Fibroblast of the aortic adventitia (primary cell): ENCODE measurements around the gene TMBIM4. TPM values are rescaled to one million over a fixed set of nuclear protein-coding genes. Genes with fewer than 3 reads are reported as not detected.

Experiments
- DNase-seq: peaks from one replicate; pipeline ENCODE4 v3.0.0-alpha.2; 2010; ENCODE audit warnings: low read depth
- H3K4me3 ChIP-seq: 2 replicates; pipeline ENCODE4 v1.5.1; 2011; ENCODE audit warnings: low read depth, mild to moderate bottlenecking, control low read depth, low read length, moderate library complexity
- CTCF ChIP-seq: IDR thresholded peaks from 2 replicates; pipeline ENCODE4 v1.5.1; 2011; ENCODE audit warnings: mild to moderate bottlenecking, low read length, control low read depth, inconsistent platforms; ENCODE audit not compliant: insufficient read depth
- total RNA-seq: library from RNA; depleted of rRNA; stranded (reverse); fragments of >200 nt; gene quantifications from 2 replicates; pipeline ENCODE4 v1.2.3, GENCODE V29; 2012; ENCODE audit warnings: low replicate concordance

Gene TMBIM4
- total RNA-seq, 1 donor: 220 TPM

DNA sequence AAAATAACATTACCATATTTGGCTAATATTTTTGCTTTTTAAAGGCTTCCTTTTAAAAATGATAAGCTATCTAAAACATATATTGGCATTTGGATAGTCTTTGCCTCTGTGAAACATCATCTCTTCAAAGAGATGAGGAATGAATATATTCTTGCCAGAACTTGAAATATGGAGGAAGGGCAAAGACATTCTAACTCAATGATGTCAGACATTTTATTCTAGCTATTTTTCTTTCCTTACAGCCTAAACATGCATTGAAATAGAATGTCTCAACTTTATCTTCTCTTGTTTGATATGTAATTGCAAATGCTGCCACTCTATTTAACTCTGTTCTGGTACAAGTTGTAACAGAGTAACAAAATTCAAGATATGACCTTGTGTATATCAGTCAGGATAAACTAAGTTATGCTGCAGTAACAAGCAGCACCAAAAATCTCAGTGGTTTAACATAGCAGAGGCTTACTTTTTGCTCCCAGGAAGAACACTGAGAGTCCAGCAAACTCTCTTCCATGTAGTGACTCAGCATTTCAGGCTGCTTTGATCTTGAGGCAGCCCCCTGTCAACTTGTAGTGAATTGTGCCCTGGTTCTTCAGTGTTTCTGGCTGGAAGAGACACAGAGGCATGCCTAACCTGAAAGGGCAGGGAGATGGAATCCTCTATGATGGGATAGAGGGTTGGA, 30.2 kb upstream of the TMBIM4 start:
- H3K4me3 ChIP-seq: no peak overlapping the region
- no peak for TF ChIP-seq CTCF
- DNase-seq: peak; percentile 17

GRCh38 chr12:66199141-66199540, 29.3 kb upstream of the TMBIM4 start:
- no peak overlapping the region for H3K4me3 ChIP-seq
- DNase-seq: no peak
- TF ChIP-seq CTCF: no peak

- TF ChIP-seq CTCF: no peak
- H3K4me3 ChIP-seq: no peak overlapping the region
- DNase-seq: peak; percentile 32
These were observed 27.7 kb upstream of the TMBIM4 start for GRCh38 chr12:66197495-66197921.

GRCh38 chr12:66196806-66197205, 27.0 kb upstream of the TMBIM4 start:
- TF ChIP-seq CTCF: no peak
- peak; percentile 30 for DNase-seq
- H3K4me3 ChIP-seq: no peak overlapping the region

DNA sequence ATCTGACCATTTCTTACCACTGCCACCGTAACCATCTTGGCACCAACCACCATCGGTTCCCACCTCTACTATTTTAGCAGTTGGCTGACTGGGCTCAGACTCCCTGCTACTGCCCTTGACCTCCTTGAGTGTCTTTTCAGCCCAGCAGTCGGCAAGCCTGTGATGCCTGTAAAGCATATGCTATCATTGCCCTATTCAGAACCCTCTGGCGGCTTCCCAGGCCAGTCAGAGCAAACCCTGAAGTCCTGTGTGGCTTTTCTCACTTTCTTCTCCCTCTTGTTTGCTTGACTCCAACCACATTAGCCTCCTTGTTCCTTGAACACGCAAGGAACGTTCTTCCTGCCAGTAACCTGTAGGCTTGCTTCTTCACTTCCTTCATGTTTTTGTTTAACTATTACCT, 25.4 kb upstream of the TMBIM4 start:
- DNase-seq: no peak
- no peak overlapping the region for H3K4me3 ChIP-seq
- TF ChIP-seq CTCF: no peak

DNA sequence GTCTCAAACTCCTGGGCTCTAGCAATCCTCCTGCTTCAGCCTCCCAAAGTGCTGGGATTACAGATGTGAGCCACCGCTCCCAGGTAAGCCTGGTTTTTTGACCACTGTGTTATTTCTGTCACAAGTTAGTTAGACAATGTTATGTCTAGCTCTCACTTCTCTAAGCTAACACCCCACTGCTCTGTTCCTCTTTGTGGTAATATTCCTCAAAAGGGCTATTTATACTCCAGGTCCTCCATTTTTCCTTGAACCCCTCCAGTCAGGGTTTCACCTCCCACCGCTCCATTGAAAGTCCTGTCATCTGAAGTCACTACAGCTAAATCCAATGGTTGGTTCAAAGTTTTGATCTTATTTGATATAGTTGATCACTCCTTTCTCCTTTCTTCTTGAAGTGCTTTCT, 24.3 kb upstream of the TMBIM4 start:
- no peak for DNase-seq
- TF ChIP-seq CTCF: no peak
- H3K4me3 ChIP-seq: no peak overlapping the region
